GM20000 (cell line): ENCODE measurements around the gene ORAI3.

Source experiments
- DNase-seq: peaks from one replicate; pipeline ENCODE4 v3.0.0; 2012; ENCODE audit warnings: low spot score
- TF ChIP-seq, protein P1 (sequence below): IDR thresholded peaks from 2 replicates; pipeline ENCODE4 v1.5.1; 2012; ENCODE audit warnings: mild to moderate bottlenecking, control low read depth; ENCODE audit errors: extremely low read depth, missing control alignments

Gene ORAI3

DNA sequence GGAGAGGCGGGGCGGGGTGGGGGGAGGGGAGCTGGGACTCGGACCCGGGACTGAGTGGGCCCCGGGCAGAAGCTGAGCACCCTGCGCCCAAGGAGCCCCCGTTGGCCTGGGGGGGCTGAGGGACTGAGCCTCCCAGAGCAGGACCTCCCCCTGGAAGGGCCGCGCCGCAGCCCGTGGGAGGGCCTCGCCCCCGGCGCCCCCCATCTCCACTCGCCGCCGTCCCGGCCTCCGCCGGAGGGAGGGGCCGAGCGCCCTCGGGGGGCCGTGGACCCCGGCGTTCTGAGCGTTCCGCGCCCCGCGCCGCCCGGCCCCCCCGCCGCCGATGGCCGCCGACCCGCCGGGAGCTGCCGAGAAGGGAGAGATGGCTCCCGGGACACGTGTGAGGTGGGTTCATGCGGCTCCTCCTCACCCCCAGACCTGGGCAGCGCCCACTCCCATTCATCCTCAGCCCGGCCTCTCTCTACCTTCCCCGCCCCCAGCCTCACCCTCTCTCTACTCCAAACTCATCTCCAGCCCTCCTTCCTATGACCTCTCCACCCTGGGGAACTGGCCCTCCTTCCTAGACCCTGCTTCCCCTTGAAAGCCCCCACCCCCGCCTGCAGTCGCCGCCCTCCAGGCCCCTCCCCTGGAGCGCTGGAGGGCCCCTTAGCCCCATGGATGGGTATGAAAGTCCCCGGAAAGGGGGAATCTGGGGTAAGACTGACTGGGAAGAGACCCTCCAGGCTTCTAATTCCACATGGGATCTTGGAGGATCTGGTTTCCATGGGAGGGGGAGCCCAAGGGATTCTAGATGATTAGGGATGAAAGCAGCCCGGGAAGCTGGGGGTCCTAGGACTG, 24.6 kb upstream of the ORAI3 start:
- peak; percentile 70 for DNase-seq
- TF ChIP-seq, protein P1, sequence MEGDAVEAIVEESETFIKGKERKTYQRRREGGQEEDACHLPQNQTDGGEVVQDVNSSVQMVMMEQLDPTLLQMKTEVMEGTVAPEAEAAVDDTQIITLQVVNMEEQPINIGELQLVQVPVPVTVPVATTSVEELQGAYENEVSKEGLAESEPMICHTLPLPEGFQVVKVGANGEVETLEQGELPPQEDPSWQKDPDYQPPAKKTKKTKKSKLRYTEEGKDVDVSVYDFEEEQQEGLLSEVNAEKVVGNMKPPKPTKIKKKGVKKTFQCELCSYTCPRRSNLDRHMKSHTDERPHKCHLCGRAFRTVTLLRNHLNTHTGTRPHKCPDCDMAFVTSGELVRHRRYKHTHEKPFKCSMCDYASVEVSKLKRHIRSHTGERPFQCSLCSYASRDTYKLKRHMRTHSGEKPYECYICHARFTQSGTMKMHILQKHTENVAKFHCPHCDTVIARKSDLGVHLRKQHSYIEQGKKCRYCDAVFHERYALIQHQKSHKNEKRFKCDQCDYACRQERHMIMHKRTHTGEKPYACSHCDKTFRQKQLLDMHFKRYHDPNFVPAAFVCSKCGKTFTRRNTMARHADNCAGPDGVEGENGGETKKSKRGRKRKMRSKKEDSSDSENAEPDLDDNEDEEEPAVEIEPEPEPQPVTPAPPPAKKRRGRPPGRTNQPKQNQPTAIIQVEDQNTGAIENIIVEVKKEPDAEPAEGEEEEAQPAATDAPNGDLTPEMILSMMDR = no peak

DNA sequence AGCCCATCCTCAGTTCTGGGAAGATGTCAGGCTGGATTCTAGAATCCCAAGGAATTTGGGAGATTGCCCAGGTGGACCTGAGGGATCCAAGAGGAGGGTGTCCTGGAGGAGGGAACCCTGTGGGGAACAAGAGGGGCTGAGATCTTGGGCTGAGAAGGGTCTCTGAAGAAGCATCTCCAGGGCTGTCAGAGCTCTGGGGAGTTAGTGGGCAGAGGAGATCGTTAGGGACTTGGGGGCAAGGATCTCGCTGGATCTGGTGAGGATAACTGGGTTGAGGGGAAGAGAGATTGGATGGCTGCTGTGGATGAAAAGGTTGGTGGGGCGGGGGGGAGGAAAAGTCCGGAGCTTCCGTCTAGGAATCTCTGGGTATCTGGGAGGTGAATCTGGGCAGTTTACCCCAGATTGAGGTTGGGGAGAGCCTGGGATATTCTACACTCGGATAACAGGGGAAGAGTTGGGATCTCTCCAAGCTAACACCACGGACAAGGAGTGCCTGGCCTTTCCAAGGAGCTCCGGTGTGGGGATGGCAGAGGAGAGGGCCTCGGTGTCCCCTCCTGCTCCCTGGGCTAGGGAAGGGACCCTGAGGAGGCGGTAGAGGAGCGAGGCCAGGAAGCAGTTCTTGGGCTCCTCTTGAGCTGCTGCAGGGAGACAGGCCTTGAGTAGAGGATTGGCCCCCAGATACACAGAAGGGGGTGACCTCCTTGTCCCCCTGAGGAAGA, 23.8 kb upstream of the ORAI3 start:
- TF ChIP-seq, protein P1 = no peak
- peak; percentile 45 for DNase-seq

DNA sequence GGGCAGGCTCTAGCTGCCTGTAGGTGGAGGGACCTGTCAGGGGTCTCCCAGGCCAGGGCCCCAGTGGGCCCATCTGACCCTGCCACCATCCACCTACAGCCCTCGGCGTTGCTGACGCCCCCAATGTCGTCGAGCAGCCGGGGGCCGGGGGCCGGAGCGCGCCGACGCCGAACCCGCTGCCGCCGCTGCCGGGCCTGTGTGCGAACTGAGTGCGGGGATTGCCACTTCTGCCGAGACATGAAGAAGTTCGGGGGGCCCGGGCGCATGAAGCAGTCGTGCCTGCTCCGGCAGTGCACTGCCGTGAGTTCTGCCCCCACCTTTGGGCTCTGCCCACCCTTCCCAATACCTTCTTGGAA, 23.3 kb upstream of the ORAI3 start:
- TF ChIP-seq, protein P1 = no peak
- DNase-seq = no peak

DNA sequence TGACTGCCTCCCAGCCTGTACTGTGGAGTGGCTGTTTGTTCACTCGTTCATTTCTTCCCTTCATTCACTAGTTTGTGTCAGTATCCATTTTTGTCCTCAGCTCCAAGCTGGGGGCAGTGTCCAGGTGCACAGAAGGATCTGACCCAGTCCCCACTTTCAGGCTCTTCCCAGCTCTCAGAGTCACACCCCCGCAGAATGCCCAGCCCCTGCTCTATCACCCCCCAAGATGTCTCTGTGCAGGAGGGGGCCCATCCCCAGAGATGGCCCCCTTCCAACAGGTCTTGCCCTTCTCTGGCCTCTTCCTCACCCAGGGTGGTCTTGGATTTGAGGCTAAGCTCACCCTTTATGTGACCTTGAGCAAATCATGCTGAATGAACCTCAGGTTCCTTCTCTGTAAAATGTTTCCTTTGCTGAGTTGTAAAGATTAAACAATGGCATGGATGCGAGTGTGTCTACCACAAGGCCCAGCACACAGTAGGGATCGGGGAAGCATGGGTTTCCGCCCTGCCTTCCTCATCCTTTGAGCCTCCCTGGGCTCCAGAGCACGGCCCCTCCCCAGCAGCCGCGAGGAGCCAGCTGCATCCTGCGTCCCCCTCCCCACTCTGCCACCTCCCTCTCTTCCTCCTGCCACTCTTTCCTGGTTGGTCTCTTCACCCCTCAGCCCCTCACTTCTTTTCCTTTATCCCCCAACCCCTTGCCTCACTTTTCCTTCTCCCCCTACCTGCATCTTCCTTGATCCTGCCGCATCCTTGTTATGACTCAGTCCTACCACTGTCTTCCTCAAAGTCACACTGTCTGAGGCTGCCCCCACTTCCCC, 22.7 kb upstream of the ORAI3 start:
- peak; percentile 12 for DNase-seq
- TF ChIP-seq, protein P1 = no peak

DNA sequence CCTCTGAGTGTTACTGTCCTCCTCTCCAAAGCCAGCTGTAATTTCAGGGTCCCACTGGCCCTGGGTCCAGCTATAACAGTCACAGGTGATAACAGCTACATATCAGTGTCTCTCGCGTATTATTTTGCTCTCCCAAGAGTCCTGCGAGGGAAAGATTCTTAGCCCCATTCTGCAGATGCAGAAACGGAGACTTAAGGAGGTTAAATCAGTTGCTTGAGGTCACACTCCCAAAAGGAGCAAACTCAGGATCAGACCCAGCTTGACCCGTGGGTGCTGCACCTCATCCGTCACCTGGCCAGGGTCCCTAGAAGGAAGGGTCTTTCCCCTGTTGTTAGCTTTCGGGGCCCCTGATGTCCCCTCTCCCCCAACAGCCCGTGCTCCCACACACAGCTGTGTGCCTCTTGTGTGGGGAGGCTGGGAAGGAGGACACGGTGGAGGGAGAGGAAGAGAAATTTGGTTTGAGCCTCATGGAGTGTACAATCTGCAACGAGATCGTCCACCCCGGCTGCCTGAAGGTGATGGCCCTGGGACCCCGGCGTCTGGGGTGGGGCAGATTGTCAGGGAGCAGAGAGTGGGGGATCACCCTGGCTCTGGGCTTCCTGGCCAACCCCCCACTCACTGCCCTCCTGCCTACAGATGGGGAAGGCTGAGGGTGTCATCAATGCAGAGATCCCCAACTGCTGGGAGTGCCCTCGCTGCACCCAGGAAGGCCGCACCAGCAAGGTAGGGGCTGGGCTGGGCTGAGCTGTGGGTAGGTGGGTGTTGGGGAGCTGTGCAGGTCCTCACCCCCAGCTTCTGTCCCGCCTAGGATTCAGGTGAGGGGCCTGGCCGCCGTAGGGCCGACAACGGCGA, 21.7 kb upstream of the ORAI3 start:
- no peak for DNase-seq
- TF ChIP-seq, protein P1 = no peak

DNA sequence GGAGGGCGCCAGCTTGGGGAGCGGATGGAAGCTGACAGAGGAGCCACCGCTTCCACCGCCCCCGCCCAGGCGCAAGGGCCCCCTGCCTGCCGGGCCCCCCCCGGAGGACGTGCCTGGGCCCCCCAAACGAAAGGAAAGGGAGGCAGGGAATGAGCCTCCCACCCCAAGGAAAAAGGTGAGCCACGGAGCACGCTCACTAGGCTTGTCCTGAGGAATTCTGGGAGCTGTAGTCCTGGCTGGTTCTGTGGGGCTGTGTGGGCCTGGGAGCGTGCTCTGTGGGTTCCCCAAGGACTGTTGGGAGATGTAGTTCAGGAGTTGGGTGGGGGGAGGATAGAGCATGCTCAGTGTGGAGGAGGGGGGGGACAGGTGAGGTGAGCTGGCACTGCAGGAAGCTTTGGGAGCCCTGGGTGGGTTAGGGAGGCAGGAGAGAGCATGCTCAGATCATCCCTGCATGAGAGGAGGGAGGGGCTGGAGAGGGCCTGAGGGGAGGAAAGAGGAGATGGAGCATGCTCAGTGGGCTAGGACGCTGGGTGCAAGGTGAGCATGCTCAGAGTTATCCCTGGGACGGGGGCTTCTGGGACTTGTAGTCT, 21.0 kb upstream of the ORAI3 start:
- TF ChIP-seq, protein P1 = no peak
- peak; percentile 67 for DNase-seq
